WERI-Rb-1 (cell line): ENCODE data around the gene DYSF.

ENCODE experiments used
- DNase-seq: peaks from one replicate; pipeline ENCODE4 v3.0.0-alpha.2; 2020
- H3K27ac ChIP-seq: fragments of 250-450 bp; sonication (Bioruptor Pico); 2 replicates; pipeline ENCODE4 v1.5.1; 2020; ENCODE audit warnings: mild to moderate bottlenecking, moderate library complexity
- H3K27me3 ChIP-seq: fragments of 250-450 bp; sonication (Bioruptor Pico); 2 replicates; pipeline ENCODE4 v1.5.1; 2021; ENCODE audit warnings: mild to moderate bottlenecking, low read depth, moderate library complexity; ENCODE audit not compliant: insufficient read depth, severe bottlenecking
- H3K36me3 ChIP-seq: fragments of 250-450 bp; sonication (Bioruptor Pico); 2 replicates; pipeline ENCODE4 v1.5.1; 2020; ENCODE audit warnings: mild to moderate bottlenecking, moderate library complexity
- H3K4me3 ChIP-seq: 2 replicates; pipeline ENCODE4 v1.5.1; 2011; ENCODE audit warnings: low read depth, mild to moderate bottlenecking, control low read depth, low read length
- H3K9me3 ChIP-seq: fragments of 250-450 bp; sonication (Bioruptor Pico); 2 replicates; pipeline ENCODE4 v1.5.1; 2021; ENCODE audit warnings: mild to moderate bottlenecking, moderate library complexity; ENCODE audit not compliant: severe bottlenecking
- CTCF ChIP-seq: IDR thresholded peaks from 2 replicates; pipeline ENCODE4 v1.5.1; 2011; ENCODE audit warnings: low read depth, mild to moderate bottlenecking, control low read depth, inconsistent platforms, low read length

Gene DYSF

GRCh38 chr2:71552356-71552755 is 99.0 kb downstream of the DYSF start:
- peaks cover 5% of the 10 kb centered on the region for H3K9me3 ChIP-seq
- H3K27me3 ChIP-seq: no peaks in the 10 kb centered on the region
- DNase-seq: no peak
- H3K27ac ChIP-seq: no peak overlapping the region
- H3K4me3 ChIP-seq: no peak overlapping the region
- no peaks in the 10 kb centered on the region for H3K36me3 ChIP-seq
- TF ChIP-seq CTCF: no peak

GRCh38 chr2:71552861-71553301 is 99.5 kb downstream of the DYSF start:
- H3K36me3 ChIP-seq: no peaks in the 10 kb centered on the region
- no peak for TF ChIP-seq CTCF
- H3K27ac ChIP-seq: no peak overlapping the region
- peaks cover 5% of the 10 kb centered on the region for H3K9me3 ChIP-seq
- no peaks in the 10 kb centered on the region for H3K27me3 ChIP-seq
- no peak overlapping the region for H3K4me3 ChIP-seq
- DNase-seq: no peak

- no peaks in the 10 kb centered on the region for H3K9me3 ChIP-seq
- DNase-seq: no peak
- no peaks in the 10 kb centered on the region for H3K36me3 ChIP-seq
- H3K27me3 ChIP-seq: no peaks in the 10 kb centered on the region
- TF ChIP-seq CTCF: no peak
- H3K27ac ChIP-seq: no peak overlapping the region
- H3K4me3 ChIP-seq: no peak overlapping the region
Measured at GRCh38 chr2:71554028-71554705, 100.8 kb downstream of the DYSF start.

- no peaks in the 10 kb centered on the region for H3K9me3 ChIP-seq
- no peak overlapping the region for H3K27ac ChIP-seq
- DNase-seq: no peak
- H3K27me3 ChIP-seq: no peaks in the 10 kb centered on the region
- no peak for TF ChIP-seq CTCF
- no peak overlapping the region for H3K4me3 ChIP-seq
- H3K36me3 ChIP-seq: no peaks in the 10 kb centered on the region
Measured at GRCh38 chr2:71554706-71555056, 101.3 kb downstream of the DYSF start.

- Histone ChIP-seq H3K36me3 (no peaks in the 10 kb centered on the region), H3K27me3 (no peaks in the 10 kb centered on the region), H3K4me3 (no peak overlapping the region), H3K9me3 (no peaks in the 10 kb centered on the region), H3K27ac (no peak overlapping the region)
- DNase-seq: no peak
- no peak for TF ChIP-seq CTCF
Measured at GRCh38 chr2:71555798-71556454, 102.6 kb downstream of the DYSF start.
